Skin of body (tissue), 2 donors: ENCODE data around the gene SLC8B1. TPM values are rescaled to one million over a fixed set of nuclear protein-coding genes. Genes with fewer than 3 reads are reported as not detected.
"Not testable (repeated sequence)": the region's sequence is repeated elsewhere in the genome, so short reads cannot be mapped to it uniquely, and the experiment has no call there.

ENCODE experiments used
- DNase-seq: peaks from one replicate; lab custom pipeline; 2025; lab: John Stamatoyannopoulos, UW
- total RNA-seq: library from RNA; depleted of rRNA; stranded (reverse); fragments of >200 nt; gene quantifications from one replicate; pipeline ENCODE4 v1.2.3, GENCODE V29; 2014

The SLC8B1 gene
- total RNA-seq, 1 donor from 2014 or later: 14.1 TPM

DNA sequence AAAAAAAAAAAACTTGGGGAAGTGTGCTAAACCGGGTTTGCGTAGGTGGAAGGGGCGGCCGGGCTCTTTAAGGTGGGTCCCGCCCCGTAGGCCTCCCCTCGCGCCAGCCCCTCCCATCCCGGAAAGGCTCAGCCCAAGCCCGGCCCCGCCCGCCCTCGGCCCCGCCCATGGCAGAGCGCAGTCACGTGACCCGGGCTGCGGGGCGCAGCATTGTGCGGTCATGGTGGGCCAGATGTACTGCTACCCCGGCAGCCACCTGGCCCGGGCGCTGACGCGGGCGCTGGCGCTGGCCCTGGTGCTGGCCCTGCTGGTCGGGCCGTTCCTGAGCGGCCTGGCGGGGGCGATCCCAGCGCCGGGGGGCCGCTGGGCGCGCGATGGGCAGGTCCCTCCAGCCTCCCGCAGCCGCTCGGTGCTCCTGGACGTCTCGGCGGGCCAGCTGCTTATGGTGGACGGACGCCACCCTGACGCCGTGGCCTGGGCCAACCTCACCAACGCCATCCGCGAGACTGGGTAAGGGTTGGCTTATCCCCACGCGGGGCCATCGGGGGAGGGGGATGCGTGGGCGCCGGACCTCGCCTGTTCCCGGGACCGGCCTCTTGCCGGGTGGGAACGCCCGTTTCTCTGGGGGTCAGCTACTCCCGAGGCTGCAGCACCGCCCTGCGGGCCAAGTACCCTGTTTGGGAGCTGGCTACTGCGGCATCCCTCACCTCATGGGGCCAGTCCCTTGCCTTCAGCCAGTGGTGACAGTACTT lies 23.6 kb upstream of the SLC8B1 start, which contains the start of gene PLBD2:
TSS of gene PLBD2 (plus strand) at position 207 of the 752 bp plus-strand sequence. CDS start at position 221, 14 bp downstream.
- peak; percentile 92 for DNase-seq

DNA sequence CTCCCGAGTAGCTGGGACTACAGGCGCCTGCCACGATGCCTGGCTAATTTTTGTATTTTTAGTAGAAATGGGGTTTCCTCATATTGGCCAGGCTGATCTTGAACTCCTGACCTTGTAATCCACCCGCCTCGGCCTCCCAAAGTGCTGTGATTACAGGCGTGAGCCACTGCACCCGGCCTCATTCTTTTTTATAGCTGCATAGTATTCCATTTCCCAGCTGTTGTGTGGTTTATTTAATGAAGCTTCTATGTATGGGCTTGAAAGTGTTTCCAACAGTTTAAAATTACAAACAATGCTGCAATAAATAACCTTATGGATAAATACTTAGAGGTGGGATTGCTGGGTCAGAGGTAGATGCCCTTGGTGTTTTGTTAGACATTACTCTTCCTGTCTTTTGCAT lies 19.3 kb upstream of the SLC8B1 start:
- not testable (repeated sequence) for DNase-seq

DNA sequence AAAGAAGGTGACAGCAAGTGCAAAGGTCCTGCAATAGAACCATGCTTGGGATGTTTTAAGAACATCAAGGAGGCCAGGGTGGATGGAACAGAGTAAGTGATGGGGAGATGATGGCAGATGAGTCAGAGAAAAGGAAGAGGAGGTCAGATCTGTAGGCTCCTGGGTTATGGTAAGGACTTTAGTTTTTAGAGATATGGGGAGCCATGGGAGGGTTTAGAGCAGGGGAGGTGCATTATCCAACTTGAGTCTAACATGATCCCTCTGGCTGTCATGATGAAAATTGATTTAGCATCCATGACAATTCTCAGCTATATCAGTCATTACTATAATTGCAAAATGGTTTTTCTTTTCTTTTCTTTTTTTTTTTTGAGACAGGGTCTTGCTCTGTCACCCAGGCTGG lies 16.2 kb upstream of the SLC8B1 start:
- no peak for DNase-seq

DNA sequence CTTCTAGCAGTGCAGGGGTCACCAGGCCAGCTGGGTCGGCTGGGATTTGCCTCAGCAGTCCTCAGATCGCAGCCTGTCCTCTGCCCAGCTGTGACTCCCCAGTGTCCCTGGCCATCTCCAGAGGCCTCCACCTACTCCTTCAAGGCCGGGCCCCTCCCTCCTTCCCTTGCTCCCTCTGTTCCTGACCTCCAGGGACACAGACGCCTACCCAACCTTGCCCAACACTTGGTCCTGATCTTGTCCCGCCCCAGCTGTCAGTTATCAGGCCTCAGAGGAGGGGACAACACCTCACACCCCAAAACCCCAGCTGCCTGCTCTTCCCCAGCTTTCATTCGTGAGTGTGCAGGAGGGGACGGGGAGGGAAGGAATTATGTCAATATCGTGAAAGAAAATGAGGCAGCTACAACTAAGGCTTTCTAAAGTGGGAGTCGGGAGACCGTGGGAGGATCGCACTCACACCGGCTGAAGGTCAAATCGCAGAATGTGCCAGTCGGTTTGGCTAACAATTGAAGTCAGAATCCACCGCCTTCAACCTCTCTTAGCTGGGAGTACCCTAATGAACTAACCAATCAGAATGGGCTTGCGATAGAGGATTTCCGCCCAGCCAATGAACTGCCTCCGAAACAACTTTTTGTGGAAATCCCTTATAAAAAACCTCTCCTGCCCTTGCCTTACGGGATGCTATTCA lies 14.1 kb upstream of the SLC8B1 start:
- no peak for DNase-seq

DNA sequence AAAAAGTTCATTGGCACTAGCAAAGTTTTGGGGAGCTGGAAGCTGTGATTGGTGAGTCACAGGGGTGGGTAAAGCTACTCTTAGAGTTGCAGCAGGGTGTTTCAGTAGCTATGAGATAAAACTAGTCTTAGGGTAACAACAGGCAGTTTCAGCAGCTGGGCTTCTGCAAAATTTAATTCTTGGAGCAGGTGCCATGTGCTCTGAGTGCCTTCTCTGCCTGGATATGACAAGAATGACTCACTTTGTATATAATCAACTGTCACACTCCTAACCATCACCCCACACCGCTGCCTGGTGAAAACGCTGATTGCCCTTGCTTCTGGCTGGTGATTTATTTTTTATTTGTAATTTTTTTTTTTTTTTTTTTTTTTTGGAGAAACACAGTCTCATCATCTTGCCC lies 13.0 kb upstream of the SLC8B1 start:
- DNase-seq: no peak

DNA sequence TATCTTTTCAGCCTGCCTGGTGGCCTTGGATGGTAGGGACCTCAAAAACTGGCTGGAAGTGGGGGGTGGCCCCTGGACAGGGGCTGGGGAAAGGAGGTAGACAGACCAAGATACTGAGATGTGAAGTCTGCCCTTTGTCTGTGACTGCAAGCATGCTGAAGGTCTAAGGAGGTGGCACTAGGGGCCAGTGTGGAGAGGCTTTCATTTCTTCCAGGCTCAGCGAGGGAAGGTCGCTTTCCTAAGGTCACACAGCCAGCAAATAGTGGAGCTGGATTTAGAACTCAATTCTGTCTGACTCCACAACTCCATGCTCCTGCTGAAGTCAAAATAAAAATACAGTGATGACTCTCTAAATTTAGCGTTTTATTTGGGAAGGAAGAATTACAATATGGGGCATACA lies 12.2 kb upstream of the SLC8B1 start:
- no peak for DNase-seq

DNA sequence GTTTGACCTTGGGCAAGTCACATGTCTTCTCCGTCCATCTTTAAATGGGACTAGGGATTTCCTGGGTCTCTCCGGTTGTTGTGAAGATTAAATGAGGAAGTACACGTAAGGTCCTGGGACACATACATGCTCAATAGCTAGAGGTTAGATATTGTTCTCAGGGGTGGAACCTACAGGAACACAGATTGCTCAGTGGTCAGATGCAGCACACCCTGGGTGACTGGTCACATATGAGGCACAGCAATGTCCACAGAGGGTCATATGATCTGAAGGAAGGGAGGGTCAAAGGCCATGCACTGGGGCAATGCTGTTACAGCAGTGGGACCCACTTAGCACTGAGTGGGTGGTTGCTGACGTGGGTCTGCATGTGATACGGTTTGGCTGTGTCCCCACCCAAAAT lies 11.4 kb upstream of the SLC8B1 start:
- no peak for DNase-seq

DNA sequence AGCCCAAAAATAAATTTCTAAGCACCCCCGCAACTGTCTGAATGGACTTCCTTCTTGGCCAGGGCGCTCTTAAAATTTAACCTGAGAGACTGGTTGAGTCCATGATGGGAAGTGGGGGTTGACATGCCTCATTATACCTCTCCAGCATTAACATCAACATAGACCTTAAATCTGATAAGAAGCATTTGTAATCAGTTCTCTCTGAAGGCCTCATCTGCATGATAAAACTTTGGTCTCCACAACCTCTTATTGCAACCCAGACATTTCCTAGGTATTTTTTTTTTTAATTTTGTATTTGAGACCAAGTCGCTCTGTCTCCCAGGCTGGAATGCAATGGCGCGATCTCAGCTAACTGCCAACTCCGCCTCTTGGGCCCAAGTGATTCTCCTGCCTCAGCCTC lies 10.4 kb upstream of the SLC8B1 start:
- no peak for DNase-seq

DNA sequence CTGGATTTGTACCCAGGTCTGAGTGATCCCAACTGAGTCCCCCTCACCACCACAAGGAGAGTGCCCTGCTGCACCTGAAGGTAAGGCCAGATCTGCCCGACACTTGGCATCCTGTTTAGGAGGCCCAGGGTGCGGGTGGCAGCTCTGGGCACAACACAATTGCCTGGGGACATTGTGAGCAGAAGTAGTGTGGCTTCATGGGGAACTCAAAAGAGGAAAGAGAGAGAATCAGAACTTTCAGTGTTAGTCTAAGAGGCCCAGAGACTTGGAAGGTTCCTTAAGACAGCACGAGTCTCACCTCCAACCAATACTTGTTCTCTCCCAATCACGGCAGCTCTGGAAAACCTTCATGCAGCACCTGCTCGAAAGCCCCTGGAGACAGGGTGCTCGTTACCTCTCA lies 6.6 kb upstream of the SLC8B1 start:
- no peak for DNase-seq

DNA sequence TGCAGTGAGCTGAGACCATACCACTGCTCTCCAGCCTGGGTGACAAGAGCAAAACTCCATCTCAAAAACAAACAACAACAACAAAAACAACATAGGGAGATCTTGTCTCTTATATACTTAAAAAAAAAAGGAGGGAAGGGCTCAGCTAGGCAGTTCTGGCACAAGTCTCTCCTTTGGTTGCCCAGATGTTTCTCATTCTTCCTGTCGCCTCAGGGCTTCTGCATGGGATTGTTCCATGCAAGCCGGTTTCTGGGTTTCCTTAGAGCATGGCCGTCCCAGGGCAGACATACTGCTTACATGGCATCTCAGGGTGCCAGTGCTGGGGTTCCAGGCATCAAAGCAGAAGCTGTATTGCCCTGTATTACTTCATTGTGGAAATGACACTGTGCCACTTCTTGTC lies 5.2 kb upstream of the SLC8B1 start:
- no peak for DNase-seq

DNA sequence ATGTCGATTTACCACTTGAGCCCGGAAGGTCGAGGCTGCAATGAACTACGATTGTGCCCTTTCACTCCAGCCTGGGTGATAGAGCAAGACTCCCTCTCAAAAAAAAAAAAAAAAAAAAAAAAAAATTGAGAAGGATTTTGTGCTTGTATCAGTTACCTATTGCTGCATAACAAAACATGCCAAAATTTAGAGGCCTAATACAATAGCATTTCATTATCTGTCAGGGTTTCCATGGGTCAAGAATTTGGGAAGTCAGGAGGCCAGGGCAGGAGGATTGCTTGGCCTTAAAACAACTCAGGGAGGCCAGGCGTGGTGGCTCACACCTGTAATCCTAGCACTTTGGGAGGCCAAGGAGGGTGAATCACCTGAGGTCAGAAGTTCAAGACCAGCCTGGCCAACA lies 4.6 kb upstream of the SLC8B1 start:
- DNase-seq: no peak

DNA sequence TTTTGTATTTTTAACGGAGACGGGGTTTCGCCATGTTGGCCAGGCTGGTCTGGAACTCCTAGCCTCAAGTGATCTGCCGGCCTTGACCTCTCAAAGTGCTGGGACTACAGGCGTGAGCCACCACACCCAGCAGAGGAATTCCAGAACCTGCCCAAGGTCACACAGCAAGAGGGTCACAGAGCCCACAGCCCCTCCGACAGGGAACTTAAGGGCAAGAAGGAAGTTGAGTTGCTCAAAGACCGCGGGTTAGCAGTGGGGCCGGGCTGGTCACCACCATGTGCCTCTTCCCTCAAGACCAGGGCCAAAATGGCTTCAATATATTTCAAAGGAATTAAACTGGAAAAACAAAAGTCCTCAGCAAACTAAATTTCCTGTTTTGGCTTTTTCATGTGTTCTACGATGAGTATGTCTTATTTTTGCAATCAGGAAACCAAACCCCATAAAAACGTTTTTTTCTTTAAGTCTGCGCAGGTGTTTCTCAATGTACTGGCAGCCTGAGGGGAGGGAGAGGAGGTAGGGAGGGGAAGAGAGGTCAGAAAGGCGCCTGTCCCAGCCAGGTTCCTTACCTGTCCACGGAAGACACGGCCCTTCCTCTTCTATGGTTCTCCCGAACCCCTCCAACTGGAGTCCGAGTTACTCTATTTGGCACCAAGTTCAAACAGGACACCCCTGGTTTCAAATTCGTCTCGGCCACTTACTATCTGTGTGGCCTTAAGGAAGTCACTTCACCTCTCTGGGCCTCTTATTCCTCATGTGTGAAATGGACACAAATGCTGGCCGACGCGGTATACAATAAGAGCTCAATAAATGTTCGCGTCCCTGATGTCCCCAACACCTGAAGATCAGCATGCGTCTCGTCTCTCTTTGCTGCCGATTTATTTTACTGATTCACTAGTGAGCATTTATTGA lies 778 bp downstream of the SLC8B1 start:
- DNase-seq: no peak

DNA sequence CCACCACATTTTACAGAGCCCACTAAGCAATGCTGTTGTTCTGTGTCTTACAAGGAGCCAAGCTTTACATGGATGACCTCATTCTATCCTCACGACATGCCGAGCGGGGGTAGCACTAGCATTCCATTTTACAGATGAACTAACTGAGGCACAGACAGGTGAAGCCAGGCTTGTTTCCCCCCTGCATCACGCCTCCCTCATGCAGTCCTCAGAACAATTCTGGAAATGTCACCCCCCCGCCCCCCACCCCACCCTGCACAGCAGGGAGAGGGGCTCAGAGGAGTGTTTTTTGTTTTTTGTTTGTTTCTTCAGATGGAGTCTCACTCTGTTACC lies 1.5 kb downstream of the SLC8B1 start:
- no peak for DNase-seq

DNA sequence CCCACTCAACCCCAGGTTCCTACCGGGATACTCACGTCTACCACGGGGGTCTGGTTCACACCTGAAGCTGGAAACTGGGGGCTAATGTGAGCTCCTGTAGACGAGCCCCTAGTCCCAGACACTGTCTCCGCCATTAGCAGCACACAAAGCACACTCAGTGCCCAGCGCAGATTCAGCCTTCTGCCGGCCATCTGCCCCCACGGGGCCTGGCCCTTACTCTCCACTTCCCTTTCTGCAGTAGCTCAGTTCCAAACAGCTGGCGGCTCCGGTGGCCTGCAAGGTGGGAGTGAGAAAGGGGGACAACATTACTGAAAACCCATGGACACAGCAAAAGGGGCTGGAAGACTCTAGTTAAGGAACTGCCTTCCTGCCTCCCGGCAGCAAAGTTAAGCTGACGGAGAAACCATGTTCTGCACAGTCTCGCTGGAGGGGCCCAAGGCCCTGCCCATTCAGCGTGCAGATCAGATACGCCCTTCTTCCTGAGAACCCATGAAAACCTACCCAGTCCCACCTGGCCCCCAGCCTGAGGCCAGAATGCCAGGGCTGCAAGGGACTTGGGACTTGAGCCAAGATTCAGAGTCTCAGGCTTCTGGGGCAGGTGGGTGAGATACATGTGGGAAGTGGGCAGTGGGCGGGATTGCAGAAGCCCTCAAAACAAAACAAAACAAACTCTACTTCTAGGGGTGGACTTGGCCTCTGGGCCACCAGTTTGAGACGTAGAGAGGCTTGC lies 2.1 kb downstream of the SLC8B1 start:
- DNase-seq: no peak

DNA sequence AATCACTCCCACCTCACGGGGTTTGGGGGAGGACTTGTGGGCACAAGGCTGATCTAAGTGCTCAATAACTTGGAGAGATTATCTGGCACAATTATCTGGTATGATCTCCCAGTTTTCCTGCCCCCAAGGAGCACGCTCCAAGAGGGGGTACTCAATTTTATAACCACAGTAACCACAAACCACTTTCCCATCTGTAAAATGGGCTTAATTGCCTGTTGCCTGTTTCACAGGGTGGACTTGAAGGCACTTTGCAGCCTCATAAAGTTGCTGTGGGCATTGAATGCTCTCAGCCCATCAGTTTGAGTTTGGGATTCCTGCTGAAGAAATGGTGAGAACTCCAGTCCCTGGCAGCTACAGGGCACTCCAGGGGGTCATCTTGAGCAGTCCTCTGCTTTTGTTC lies 4.4 kb downstream of the SLC8B1 start:
- no peak for DNase-seq

DNA sequence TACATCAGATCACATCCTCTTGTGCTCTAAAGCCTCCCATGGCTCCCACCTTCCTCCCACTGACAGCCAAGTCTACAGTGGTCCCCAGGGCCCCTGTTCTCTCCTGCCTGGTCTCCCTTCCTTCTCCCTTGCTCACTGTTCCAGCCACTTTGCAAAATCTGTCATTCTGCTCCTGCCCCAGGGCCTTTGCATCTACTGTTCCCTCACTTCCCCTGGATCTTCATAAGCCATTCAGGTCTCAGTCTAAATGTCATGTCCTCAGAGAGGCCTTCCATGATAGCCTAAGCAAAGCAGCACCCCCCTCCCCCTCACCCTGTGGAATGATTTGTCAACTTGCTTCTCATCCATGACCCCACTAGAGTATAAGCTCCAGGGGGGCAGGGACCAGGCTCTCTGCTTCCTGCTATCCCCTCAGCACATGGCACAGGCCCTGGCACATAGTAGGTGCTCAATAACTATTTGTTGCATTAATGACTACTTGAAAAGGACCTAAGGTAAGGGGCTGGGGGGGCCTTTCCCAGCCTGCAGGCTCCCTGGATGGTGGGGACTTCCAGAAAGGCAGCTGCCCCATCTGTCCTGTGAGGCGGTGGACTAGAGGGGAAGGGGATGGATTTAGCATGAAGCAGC lies 5.0 kb downstream of the SLC8B1 start:
- no peak for DNase-seq

DNA sequence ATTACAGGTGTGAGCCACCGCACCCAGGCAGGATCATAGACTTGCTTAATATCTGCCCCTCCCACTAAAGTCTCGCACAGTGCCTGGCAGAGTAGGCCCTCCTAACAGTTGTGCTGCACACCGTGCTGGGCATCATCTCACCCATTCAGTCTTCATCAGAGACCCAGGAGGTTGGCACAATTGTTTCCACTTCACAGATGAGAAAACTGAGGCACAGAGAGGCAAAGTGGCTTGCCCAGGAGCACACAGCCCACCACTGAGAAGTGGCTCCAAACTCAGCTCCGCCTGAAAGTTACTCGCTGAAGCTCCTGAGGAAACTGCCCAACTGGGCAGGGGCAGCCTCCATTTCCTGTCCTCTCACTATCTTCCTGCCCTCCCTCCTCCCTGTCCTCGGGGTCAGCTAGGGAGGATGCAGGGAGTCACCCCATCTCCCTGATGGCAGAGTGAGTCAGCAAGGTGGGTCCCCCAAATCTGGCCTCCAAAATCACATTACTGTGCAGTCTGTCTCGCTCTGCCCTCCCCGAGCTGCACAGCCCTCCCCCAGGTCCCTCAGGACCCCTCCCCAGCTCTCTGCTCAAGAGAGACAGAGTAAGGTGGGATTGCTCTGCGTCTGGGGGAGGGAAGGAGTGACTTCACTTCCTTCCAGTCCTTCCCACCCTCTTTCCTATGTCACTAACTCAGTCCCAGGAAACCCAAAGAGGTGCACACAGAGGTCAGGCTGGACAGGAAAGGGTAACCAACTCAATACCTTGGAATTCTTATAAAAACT lies 5.7 kb downstream of the SLC8B1 start:
- no peak for DNase-seq

DNA sequence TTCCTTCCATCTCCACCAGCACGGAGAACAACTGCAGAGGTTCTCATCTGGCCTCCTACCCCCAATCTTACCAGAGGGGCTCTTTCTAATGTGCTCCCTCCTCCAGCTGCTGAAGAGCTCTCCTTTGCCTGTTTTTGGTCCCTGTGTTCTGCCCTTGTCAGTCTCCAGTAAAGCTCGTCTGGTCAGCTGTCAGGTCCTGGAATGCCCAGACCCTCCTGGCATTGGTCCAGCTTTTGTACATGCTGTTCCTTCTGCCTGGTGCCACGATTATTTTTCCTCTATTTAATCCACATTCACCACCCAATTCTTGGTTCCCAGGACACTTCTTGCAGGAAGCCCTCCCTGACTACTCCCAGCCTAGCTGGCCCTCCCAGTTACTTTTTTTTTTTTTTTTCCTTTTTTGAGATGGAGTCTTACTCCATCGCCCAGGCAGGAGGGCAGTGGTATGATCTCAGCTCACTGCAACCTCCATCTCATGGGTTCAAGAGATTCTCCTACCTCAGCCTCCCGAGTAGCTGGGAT lies 6.5 kb downstream of the SLC8B1 start:
- DNase-seq: no peak

DNA sequence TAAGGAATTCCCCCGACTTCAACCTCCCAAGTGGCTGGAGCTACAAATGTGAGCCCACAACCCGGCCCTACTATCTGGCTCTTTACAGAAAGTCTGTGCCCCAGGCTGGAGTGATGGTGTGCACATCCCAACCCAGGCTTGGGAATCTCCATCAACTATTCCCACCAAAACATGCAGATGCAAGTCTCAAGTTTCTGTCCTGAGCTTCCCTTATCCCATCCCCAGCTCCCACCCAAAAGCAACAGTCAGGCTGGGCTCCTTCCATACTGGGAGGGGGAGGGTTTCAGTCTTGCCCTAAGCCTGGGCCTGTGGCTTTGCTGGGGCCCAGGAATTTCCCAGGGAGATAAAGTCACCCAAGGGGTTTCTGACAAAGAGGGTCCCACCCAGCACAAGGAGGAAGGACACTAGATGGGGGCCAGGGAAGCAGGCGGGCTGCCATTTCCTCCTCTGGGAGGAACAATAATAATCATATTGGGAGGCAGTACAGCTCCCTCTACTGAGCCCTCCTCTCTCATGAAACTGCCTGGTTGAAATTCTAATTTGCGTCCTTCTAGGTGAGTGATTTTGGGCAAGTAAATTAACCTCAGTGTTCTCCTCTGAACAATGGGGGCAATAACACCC lies 8.0 kb downstream of the SLC8B1 start:
- DNase-seq: no peak

DNA sequence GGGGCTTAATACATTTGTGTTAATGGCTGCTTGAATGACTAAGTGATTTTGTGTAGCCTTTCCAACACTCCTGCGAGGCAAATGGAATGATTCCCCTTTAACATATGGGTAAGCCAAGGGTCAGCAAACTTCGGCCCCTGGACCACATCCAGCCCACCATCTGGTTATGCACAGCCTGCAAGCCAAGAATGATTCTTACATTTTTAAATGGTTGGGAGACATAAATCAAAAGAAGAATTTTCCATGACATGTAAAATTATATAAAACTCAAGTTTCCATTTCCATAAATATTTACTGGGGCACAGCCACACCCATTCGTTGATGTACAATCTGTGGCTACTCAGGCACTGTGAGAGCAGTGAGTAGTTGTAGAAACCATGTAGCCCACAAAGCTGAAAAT lies 9.0 kb downstream of the SLC8B1 start:
- DNase-seq: peak; percentile 61
